K562 (cell line): ENCODE results near the gene PTOV1. TPM values are rescaled to one million over a fixed set of nuclear protein-coding genes. Genes with fewer than 3 reads are reported as not detected.

Experiments
- ARNT ChIP-seq, 2 experiments: fragments of 450-650 bp; IDR thresholded peaks; 2 replicates each; pipeline ENCODE4 v1.6.1; 2016; ENCODE audit warnings: mild to moderate bottlenecking in 1 of 2
- BRF1 ChIP-seq: IDR thresholded peaks from 3 replicates; pipeline ENCODE4 v1.6.1; 2011; ENCODE audit warnings: borderline replicate concordance, mild to moderate bottlenecking; ENCODE audit not compliant: insufficient read length; ENCODE audit errors: extremely low read depth
- BRF2 ChIP-seq: IDR thresholded peaks from 3 replicates; pipeline ENCODE4 v1.6.1; 2011; ENCODE audit warnings: borderline replicate concordance, mild to moderate bottlenecking; ENCODE audit not compliant: insufficient read length, insufficient read depth
- CTCFL ChIP-seq: IDR thresholded peaks from 2 replicates; pipeline ENCODE4 v1.6.1; 2011; ENCODE audit warnings: borderline replicate concordance, low read depth, mild to moderate bottlenecking, moderate library complexity, low read length; ENCODE audit not compliant: insufficient read depth, poor library complexity, severe bottlenecking
- ELF2 ChIP-seq: fragments of 250-450 bp; sonication (Bioruptor Pico); IDR thresholded peaks from 2 replicates; pipeline ENCODE4 v1.5.0; 2021; ENCODE audit warnings: mild to moderate bottlenecking
- ELK1 ChIP-seq: sonication (generic); formaldehyde crosslinking; IDR thresholded peaks from 2 replicates; pipeline ENCODE4 v1.8.1; 2022; ENCODE audit warnings: missing genetic modification reagents
- FOXA3 ChIP-seq, 2 experiments: fragments of 450-650 bp in 1 of 2; sonication (generic) in 1 of 2; formaldehyde crosslinking; IDR thresholded peaks in 1 of 2; conservative IDR thresholded peaks in 1 of 2; 2 replicates each; pipeline versions ENCODE4 v1.4.0 to v1.8.0; 2020 to 2022; ENCODE audit warnings: mild to moderate bottlenecking in 2 of 2, missing genetic modification reagents in 1 of 2
- GABPB1 ChIP-seq: sonication (generic); formaldehyde crosslinking; IDR thresholded peaks from 2 replicates; pipeline ENCODE4 v1.8.0; 2022; ENCODE audit warnings: mild to moderate bottlenecking, missing genetic modification reagents
- PYGO2 ChIP-seq: fragments of 450-650 bp; IDR thresholded peaks from 2 replicates; pipeline ENCODE4 v1.6.1; 2016; ENCODE audit warnings: mild to moderate bottlenecking, missing genetic modification characterization, moderate library complexity, missing compliant biosample characterization
- RBM17 ChIP-seq: fragments of 200-400 bp; formaldehyde crosslinking; IDR thresholded peaks from 2 replicates; pipeline ENCODE4 v1.6.1; 2017; ENCODE audit warnings: low read depth, mild to moderate bottlenecking, low read length, borderline replicate concordance
- SAFB ChIP-seq: fragments of 200-400 bp; formaldehyde crosslinking; IDR thresholded peaks from 2 replicates; pipeline ENCODE4 v1.6.1; 2017; ENCODE audit warnings: low read depth, low read length, borderline replicate concordance
- TAL1 ChIP-seq: fragments of 450-650 bp; IDR thresholded peaks from 2 replicates; pipeline ENCODE4 v1.6.1; 2016; ENCODE audit warnings: mild to moderate bottlenecking
- XRCC3 ChIP-seq: fragments of 450-650 bp; IDR thresholded peaks from 2 replicates; pipeline ENCODE4 v1.6.1; 2017; ENCODE audit warnings: mild to moderate bottlenecking, moderate library complexity
- ZBTB8A ChIP-seq: fragments of 450-650 bp; IDR thresholded peaks from 2 replicates; pipeline ENCODE4 v1.6.1; 2018; ENCODE audit warnings: mild to moderate bottlenecking, moderate library complexity; ENCODE audit not compliant: partially characterized antibody
- ZNF12 ChIP-seq: sonication (generic); formaldehyde crosslinking; IDR thresholded peaks from 2 replicates; pipeline ENCODE4 v1.4.0; 2020; ENCODE audit warnings: mild to moderate bottlenecking, missing genetic modification reagents
- ZNF280B ChIP-seq: fragments of 250-450 bp; sonication (Bioruptor Pico); IDR thresholded peaks from 2 replicates; pipeline ENCODE4 v1.5.1; 2021; ENCODE audit warnings: mild to moderate bottlenecking
- ZNF518B ChIP-seq: fragments of 250-450 bp; sonication (Bioruptor Pico); IDR thresholded peaks from 2 replicates; pipeline ENCODE4 v1.5.0; 2021; ENCODE audit warnings: mild to moderate bottlenecking, moderate library complexity
- ZNF583 ChIP-seq: fragments of 250-450 bp; sonication (Bioruptor Pico); IDR thresholded peaks from 2 replicates; pipeline ENCODE4 v1.4.0; 2020
- ZNF785 ChIP-seq: fragments of 250-450 bp; sonication (Bioruptor Pico); IDR thresholded peaks from 2 replicates; pipeline ENCODE4 v1.4.0; 2020; ENCODE audit warnings: mild to moderate bottlenecking
- polyA plus RNA-seq, 8 experiments: library from polyadenylated mRNA; depleted of rRNA in 4 of 8; stranded (reverse) in 5 of 8; unstranded in 3 of 8; fragments of >200 nt; fragmentation: Nextera tagmentation in 2 of 8; fragmentation: Illumina TruSeq in 1 of 8; extraction: Ambion mirVana in 2 of 8; extraction: Trizol in 1 of 8; gene quantifications; 2 replicates each; pipeline versions ENCODE4 v1.2.1 to v1.2.3, GENCODE V29; 2011 to 2014; ENCODE audit warnings: inconsistent platforms in 1 of 8, missing spikeins in 1 of 8
- total RNA-seq, 7 experiments: library from RNA; depleted of rRNA in 6 of 7; stranded (reverse); fragments of >200 nt in 6 of 7; fragmentation: Illumina TruSeq in 2 of 7; extraction: Trizol in 2 of 7; gene quantifications; 2 replicates each; pipeline versions ENCODE4 v1.2.1 to v1.2.3, GENCODE V29; 2011 to 2021; ENCODE audit warnings: low replicate concordance in 1 of 7

The PTOV1 gene
- total and polyA plus RNA-seq, 9 of the 15 experiments (the other 6 are each of a cell fraction or from before 2014, with no cell fraction given): 4.9 to 169 (median 43.5) TPM

- TF ChIP-seq CTCFL: no peak
- TF ChIP-seq ZNF518B (CRISPR knock-in tag): no peak
- TF ChIP-seq ZNF785: no peak
- no peak for TF ChIP-seq TAL1
- TF ChIP-seq ELK1: no peak
- no peak for TF ChIP-seq ELF2
- no peak for TF ChIP-seq ZNF12 (CRISPR knock-in tag)
- TF ChIP-seq GABPB1 (CRISPR knock-in tag): peak; percentile 93
- TF ChIP-seq BRF1: no peak
- no peak for TF ChIP-seq FOXA3 (CRISPR knock-in tag; conservative IDR thresholded peaks at IDR 0.05 in 1 of 2, IDR thresholded peaks at IDR 0.05 in 1 of 2)
- TF ChIP-seq RBM17: no peak
- no peak for TF ChIP-seq ZNF280B (CRISPR knock-in tag)
- no peak for TF ChIP-seq PYGO2
- no peak for TF ChIP-seq SAFB
- TF ChIP-seq ZNF583 (CRISPR knock-in tag): no peak
- 0 out of 4 replicates have a peak, but pooled peaks of 1 of the 2 experiments have one; percentile 72 for TF ChIP-seq ARNT (IDR thresholded peaks at IDR 0.05)
- TF ChIP-seq XRCC3: no peak
- no peak for TF ChIP-seq BRF2
- no peak for TF ChIP-seq ZBTB8A
Observed at GRCh38 chr19:49876422-49877019, 25.6 kb downstream of the PTOV1 start (continued).
